HepG2 (cell line): ENCODE results near the gene DUT.

ENCODE experiments used
- FOXA3 ChIP-seq: IDR thresholded peaks from 2 replicates; pipeline ENCODE4 v1.6.1; 2016; ENCODE audit warnings: missing genetic modification reagents, missing compliant biosample characterization
- MATR3 ChIP-seq: sonication (generic); formaldehyde crosslinking; IDR thresholded peaks from 2 replicates; pipeline ENCODE4 v1.4.0; 2020; ENCODE audit warnings: missing genetic modification reagents
- WIZ ChIP-seq: sonication (generic); formaldehyde crosslinking; IDR thresholded peaks from 2 replicates; pipeline ENCODE4 v1.5.1; 2020; ENCODE audit warnings: mild to moderate bottlenecking, missing genetic modification reagents
- ZNF674 ChIP-seq: sonication (generic); formaldehyde crosslinking; IDR thresholded peaks from 2 replicates; pipeline ENCODE4 v1.5.0; 2020; ENCODE audit warnings: low read depth, mild to moderate bottlenecking, missing genetic modification reagents

DNA sequence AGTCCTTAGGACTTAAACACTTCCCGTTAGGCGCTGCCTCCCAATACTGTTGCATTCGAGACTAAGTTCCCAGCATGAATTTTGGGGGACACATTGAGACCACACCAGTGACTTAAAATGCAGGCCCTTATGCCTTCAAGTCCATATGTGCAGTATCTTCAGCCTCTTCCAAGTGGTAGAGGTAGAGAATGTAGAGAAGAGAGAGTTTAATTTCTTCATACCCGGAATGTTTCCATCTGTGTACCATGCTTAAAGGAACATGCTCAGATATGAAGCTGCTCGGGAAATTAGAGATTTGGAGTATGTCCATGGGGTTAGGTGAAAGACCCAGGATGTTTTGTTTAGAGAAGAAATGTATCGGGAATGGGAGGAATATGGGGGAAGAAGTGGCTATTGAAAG is 12.6 kb downstream of the DUT start:
- TF ChIP-seq ZNF674, result no peak
- TF ChIP-seq WIZ (CRISPR knock-in tag), result no peak
- TF ChIP-seq FOXA3 (CRISPR knock-in tag), result no peak
- no peak for TF ChIP-seq MATR3
